Measurements from ENCODE around the gene MYO1C. TPM values are rescaled to one million over a fixed set of nuclear protein-coding genes. Genes with fewer than 3 reads are reported as not detected.

Gene MYO1C
- total RNA-seq, 1 experiment from 2014 or later, result 171 TPM

DNA sequence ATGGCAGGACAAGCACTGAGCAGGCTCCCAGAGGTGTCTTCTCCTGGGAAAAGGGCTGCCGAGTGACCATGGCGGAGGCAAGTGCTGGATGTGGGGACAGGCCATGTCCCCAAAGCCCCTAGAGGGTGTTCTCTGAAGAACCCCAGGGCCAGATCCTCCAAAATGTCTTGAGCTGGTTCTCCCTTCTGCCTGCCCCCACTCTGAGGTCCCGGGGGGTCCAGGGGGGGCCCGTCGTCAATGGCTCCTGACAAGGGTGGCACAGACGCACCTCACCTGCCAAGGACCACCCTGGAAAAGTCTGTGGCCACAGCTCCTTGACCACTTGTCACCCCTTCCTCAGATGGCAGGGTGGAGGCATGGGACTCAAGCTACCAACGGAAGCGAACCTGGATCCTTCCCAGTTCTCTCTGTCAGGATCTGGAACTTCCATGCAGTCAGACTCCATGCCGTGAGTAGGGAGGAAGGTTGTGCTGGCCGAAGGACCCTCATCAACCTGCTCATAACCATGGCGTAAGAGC lies 2.3 kb upstream of the MYO1C start:
- intact Hi-C loops (cut with micrococcal nuclease; ENCODE audit: unreplicated experiment), result no loop called here
- BruUV-seq (replicated peaks), result no TSS peak
- Histone ChIP-seq H3K4me3 (ENCODE audit: low read depth, low read length) (no peak overlapping the region), H3K9me3 (no peaks in the 10 kb centered on the region), H3K4me1 (peaks cover 15% of the 10 kb centered on the region), H3K27me3 (replicated peaks; ENCODE audit: control insufficient read depth, insufficient read depth, low read length) (no peaks in the 10 kb centered on the region), H3K36me3 (ENCODE audit: control insufficient read depth, insufficient read depth, low read length) (no peaks in the 10 kb centered on the region; the same call in 1 of the 2 replicates)
- no peak for TF ChIP-seq CTCF (IDR thresholded peaks at IDR 0.05; ENCODE audit: insufficient read depth in 1 of 2, low read depth in 1 of 2, low read length in 1 of 2, severe bottlenecking in 1 of 2, unreplicated experiment in 1 of 2)
- Mint-ChIP-seq H3K9me3 (ENCODE audit: unreplicated experiment) (no peaks in the 10 kb centered on the region), H3K27ac (ENCODE audit: unreplicated experiment) (no peak overlapping the region), H3K4me3 (ENCODE audit: unreplicated experiment) (no peak overlapping the region), H3K27me3 (ENCODE audit: insufficient read depth, unreplicated experiment) (no peaks in the 10 kb centered on the region), H3K4me1 (ENCODE audit: low read depth, unreplicated experiment) (peaks cover 8% of the 10 kb centered on the region), H3K36me3 (ENCODE audit: insufficient read depth, unreplicated experiment) (peaks cover 25% of the 10 kb centered on the region)
- CTCF ChIA-PET, result interaction anchor here (0.6 kb wide), 1 partner anchor 237 kb away, joined by 9 read pairs; no protein-coding TSS in a partner anchor
- POLR2A ChIA-PET, result no interaction called here
- no peak for DNase-seq

- POLR2A ChIA-PET, result no interaction called here
- H3K27ac Mint-ChIP-seq (ENCODE audit: unreplicated experiment), result no peak overlapping the region
Measured at GRCh38 chr17:1494203-1494602, 1.7 kb upstream of the MYO1C start.

GRCh38 chr17:1493291-1493980 lies 950 bp upstream of the MYO1C start:
- intact Hi-C loops (cut with micrococcal nuclease; ENCODE audit: unreplicated experiment), result no loop called here
- TF ChIP-seq CTCF (IDR thresholded peaks at IDR 0.05; ENCODE audit: insufficient read depth in 1 of 2, low read depth in 1 of 2, low read length in 1 of 2, severe bottlenecking in 1 of 2, unreplicated experiment in 1 of 2), result no peak
- Histone ChIP-seq H3K27me3 (replicated peaks; ENCODE audit: control insufficient read depth, insufficient read depth, low read length) (no peaks in the 10 kb centered on the region), H3K36me3 (ENCODE audit: control insufficient read depth, insufficient read depth, low read length) (no peaks in the 10 kb centered on the region; the same call in 1 of the 2 replicates), H3K4me1 (peaks cover 22% of the 10 kb centered on the region), H3K9me3 (no peaks in the 10 kb centered on the region), H3K4me3 (ENCODE audit: low read depth, low read length) (no peak overlapping the region)
- Mint-ChIP-seq H3K36me3 (ENCODE audit: insufficient read depth, unreplicated experiment) (peaks cover 25% of the 10 kb centered on the region), H3K4me1 (ENCODE audit: low read depth, unreplicated experiment) (peaks cover 8% of the 10 kb centered on the region), H3K9me3 (ENCODE audit: unreplicated experiment) (no peaks in the 10 kb centered on the region), H3K27ac (ENCODE audit: unreplicated experiment) (no peak overlapping the region), H3K27me3 (ENCODE audit: insufficient read depth, unreplicated experiment) (no peaks in the 10 kb centered on the region), H3K4me3 (ENCODE audit: unreplicated experiment) (peak overlapping the region; percentile 88)
- ChIA-PET CTCF (no interaction called here), POLR2A (no interaction called here)
- no peak for DNase-seq
- BruUV-seq (replicated peaks), result no TSS peak

More at GRCh38 chr17:1494203-1494602, 1.7 kb upstream of the MYO1C start:
- BruUV-seq (replicated peaks), result no TSS peak
- CTCF ChIA-PET, result no interaction called here
- Histone ChIP-seq H3K9me3 (no peaks in the 10 kb centered on the region), H3K27me3 (replicated peaks; ENCODE audit: control insufficient read depth, insufficient read depth, low read length) (no peaks in the 10 kb centered on the region), H3K36me3 (ENCODE audit: control insufficient read depth, insufficient read depth, low read length) (no peaks in the 10 kb centered on the region; the same call in 1 of the 2 replicates), H3K4me3 (ENCODE audit: low read depth, low read length) (no peak overlapping the region), H3K4me1 (peaks cover 21% of the 10 kb centered on the region)
- H3K27me3 Mint-ChIP-seq (ENCODE audit: insufficient read depth, unreplicated experiment), result no peaks in the 10 kb centered on the region
- intact Hi-C loops (cut with micrococcal nuclease; ENCODE audit: unreplicated experiment), result no loop called here
- peaks cover 25% of the 10 kb centered on the region for H3K36me3 Mint-ChIP-seq (ENCODE audit: insufficient read depth, unreplicated experiment)
- no peak for DNase-seq
- no peaks in the 10 kb centered on the region for H3K9me3 Mint-ChIP-seq (ENCODE audit: unreplicated experiment)
- no peak overlapping the region for H3K4me3 Mint-ChIP-seq (ENCODE audit: unreplicated experiment)
- peaks cover 8% of the 10 kb centered on the region for H3K4me1 Mint-ChIP-seq (ENCODE audit: low read depth, unreplicated experiment)
- no peak for TF ChIP-seq CTCF (IDR thresholded peaks at IDR 0.05; ENCODE audit: insufficient read depth in 1 of 2, low read depth in 1 of 2, low read length in 1 of 2, severe bottlenecking in 1 of 2, unreplicated experiment in 1 of 2)
